ENCODE data around the gene HS1BP3.

Gene HS1BP3

DNA sequence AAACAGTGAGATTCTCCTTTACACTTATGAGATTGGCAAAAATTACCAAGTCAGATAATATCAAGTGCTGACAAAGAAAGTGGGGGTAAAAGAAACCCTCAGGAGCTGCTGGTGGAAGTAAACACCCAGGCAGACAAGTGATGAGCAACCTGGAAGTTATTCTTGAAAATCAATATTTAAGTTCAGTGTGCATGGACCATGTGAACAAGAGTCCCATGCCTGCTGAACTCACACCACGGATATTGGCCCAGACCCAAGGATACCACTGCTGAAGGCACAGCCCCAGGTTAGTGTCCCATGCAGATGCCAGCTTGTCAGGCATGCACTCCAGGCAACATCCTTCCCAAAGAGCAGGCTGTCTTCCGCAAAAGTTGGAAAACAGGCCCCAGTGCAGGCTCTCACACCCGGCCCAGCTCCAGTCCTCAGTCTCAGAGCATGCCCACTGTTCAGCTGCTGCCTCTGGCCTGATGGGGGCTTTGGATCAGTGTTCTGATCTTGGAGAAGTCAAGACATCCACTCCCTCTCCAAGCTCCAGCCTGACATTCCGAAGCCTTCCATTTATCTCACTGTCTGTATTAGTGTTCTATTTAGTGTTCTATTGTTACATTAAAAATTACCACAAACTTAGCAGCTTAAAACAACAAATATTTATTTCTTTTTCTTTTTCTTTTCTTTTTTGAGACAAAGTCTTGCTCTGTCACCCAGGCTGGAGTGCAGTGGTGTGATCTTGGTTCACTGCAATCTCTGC, 70.0 kb downstream of the HS1BP3 start:
- no peak for DNase-seq

DNA sequence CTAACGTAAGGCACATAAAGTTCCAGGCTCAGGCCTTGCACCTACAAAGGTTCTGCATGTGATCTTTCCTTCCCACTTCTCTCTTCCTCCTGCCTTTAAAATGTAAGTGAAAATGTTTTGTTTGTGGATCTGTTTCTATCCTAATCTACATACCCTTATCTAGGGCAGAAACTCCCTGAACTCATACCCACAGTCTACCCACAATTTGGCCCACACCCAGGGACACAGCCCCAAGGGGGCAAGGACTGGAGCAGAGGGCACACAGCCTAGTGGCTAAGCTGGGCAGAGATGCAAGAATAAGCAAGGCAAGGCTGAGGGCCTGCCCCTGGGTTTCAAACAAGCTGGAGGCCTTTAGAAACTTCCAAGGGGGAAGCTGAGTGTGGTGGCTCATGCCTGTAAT, 71.0 kb downstream of the HS1BP3 start:
- DNase-seq, result no peak

DNA sequence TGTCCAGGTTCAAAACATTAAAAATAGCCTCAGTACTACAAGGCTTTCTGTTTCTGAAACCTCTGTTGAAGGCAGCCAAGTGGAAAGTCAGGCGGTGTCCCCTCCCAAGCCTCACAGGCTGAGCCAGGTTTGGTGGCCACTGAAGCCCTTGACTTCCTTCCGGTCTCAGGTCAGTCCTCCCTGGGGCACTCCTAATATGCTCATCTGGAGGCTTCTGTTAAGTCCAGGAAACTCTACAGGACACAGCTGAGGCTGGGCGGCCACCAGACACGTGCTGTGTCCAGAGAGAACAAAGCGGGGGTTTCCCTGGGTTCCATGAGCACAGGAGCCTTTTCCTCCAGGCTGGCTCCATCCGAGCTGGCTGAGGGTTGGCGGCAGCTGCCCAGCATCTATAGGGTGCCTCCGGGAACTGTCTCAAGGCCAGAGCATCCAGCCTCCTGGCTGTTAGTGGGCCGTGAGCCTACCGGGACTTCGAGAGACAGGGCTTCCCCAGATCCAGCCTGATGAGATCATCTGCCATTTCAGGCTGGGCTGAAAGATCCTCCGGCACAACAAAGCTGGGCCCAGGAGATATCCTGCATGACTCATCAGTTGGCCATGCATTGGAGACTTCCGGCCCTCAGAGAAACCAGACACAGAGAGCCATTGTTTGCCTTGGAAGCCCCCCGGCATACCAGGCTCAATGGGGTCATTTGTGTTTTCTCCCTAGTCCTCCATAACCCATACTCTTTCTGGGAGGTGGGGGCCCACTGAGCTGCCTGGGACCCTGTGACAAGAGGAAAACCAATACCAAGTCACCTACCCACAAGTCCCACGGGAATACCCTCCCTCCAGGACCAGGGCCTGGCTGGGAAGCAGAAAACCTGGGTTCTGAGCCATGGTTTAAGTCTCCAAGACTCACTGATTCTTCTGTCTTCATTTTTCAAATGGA, 71.7 kb downstream of the HS1BP3 start:
- no peak for DNase-seq

DNA sequence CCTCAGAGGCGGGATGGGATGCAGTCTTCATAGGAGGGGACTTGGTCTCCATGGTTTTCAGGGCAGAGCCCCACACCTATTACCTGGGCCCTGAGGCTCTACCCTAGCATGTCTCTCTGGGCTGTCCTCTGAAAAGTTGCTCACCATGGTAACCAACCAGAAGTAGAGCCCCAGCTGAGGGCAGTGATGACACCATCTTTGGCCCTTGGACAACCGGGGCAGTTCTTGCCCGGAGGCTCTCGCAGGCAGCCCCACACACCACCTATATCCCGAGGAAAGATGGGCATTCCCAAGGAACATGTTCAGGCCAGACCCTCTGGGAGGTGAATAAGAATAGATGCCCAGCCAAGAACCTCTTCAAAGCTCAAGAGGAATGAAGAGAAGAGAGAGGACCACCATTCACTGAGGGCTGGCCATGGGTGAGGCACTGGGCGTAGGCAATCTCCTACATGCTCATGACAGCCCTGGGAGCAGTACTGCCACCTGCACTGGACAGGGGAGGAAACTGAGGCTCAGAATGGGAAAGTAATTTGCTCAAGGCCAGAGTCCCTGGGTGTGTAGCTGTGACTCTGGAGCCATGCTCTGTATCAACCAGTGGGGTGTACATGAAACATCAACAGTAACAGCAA, 72.5 kb downstream of the HS1BP3 start:
- DNase-seq, result no peak

DNA sequence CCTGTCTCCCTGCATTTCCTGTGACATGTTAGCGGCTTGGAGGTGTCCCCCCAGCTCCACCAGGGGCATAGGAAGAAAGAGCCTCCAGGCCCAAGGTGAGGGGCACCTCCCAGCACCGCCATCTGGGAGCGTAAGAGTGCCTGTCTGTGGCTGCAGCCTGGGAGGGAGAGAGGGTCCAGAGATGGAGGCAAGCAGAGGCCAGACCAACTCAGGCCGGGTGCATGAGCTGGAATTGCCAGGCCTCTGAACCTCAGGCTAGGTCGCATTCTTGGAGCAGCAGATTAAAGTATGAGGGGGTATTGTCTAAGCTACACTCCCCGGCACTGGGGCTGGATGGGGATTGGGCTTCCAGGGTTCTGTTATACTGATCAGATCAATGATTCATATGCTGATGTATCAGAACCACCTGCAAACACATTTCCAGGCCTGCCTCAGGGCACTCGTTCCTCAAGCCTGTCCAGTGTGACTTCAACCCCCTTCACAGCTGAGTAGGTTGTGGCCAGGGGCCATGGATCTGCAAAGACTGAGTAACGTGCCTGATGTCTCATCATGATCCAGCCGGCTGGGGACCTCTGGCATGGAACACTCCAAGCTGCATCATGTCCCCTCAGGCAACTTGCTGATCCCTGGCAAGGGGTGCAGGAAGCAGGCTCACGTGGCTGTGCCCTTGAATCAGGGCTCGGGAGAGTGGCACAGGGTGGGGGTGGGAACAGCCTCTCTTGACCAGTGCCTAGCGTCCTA, 73.2 kb downstream of the HS1BP3 start:
- DNase-seq, result no peak

DNA sequence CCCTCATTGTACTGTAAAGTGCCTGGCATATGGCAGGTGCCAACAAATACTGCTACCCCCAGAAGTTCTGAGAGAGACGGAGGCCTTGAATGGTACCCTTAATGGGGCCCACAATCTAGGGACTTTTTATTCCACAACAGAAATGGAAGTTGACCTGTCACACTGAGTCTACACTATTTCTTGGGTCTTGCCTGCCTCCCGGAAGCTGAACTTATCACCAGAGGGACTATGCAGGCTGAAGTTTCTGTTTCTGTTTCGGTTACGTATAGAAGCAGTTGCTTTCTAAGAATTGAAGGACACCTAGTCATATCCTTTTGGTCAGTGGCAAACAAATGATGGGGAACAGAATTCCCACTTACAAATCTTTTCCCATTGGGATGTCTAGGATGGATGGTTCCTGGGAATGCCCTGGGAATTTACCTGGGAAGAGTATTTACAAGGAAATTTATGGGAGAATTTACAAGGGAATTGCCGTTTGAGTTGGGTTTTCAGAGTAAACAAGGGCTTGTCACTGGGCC, 74.2 kb downstream of the HS1BP3 start:
- DNase-seq, result no peak

DNA sequence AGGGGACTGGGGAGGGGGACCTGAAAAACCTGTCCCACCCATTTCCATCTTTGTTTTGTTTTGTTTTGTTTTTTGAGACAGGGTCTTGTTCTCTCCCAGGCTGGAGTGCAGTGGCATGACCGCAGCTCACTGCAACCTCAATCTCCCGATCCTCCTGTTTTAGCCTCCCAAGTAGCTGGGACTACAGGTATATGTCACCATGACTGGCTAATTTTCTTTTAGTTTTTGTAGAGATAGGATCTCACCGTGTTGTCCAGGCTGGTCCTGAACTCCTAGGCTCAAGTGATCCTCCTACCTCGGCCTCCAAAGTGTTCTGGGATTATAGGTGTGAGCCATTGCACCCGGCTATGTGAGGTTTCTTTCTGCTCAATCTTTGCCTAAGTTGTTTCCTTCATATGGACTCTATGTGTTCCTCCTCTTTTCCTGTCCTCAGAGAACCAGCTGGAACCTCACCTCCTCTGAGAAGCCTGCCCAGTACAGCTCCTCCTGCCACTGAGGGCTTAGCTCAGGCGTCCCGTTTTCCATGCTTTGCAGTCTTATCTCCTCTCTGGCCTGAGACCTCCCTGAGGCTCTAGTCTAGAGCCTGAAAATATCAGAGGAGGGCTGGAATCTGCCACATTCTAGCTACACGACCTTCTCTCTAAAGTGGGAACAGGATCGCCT, 74.8 kb downstream of the HS1BP3 start:
- DNase-seq, result no peak

DNA sequence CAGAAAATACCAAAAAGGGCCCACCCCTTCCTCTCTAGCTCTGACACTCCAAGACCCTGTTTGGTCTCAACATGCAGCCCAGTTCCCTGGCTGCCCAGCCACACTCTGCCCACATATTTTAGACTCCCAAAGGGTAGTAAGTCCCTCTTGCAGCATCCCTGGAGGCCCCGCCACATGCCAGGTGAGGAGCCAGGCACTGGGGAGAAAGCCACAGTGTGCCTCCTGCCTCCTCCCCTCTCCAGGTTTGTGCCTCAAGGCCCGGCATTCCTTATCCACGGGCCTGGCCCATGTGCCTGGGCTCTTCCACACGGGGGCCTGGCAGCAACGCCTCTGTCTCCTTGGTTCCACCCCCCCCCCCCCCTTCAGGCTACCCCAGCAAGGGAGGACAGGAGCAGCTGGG, 75.5 kb downstream of the HS1BP3 start:
- no peak for DNase-seq

DNA sequence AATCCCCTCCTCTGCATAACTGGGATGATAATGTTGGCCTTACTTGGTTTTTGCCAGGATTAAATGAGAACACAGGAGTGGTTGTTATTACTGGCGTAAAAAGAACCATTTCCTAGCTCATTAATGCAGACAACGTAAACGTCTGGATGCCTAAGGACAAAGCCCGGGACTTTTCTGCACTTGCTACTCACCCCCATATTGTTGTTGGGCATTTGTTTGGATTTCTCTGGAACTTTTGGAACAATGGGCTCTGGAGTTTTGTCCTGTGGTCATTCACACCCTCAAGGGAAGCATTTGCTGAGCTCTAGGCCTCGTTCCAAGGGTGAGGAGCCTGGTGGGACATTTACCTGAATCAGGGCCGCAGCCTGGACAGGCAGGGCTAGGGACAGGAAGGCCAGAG, 76.0 kb downstream of the HS1BP3 start:
- no peak for DNase-seq

DNA sequence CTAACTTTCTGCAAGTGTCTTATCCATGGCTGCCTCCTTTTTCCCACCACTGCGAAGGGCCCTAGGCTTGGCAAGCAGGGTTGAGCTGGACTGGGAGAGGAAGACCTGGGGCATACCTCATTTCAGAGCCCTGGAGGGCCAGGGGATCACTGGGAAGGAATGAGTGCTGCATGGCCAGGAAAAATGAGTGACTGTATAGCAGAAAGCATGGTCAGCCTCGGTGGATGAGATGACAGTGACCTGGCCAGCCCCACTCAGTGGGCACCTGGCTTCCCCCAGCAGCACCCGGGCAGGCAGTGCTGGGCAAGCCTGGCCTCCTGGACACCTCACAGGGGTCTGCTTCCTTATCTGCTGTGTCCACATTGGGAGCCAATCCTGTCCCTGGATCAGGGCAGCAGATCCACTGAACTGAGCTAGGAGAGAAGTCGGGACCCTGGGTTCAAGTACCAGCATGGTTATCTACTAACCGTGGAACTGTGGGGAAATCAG, 76.4 kb downstream of the HS1BP3 start:
- no peak for DNase-seq

DNA sequence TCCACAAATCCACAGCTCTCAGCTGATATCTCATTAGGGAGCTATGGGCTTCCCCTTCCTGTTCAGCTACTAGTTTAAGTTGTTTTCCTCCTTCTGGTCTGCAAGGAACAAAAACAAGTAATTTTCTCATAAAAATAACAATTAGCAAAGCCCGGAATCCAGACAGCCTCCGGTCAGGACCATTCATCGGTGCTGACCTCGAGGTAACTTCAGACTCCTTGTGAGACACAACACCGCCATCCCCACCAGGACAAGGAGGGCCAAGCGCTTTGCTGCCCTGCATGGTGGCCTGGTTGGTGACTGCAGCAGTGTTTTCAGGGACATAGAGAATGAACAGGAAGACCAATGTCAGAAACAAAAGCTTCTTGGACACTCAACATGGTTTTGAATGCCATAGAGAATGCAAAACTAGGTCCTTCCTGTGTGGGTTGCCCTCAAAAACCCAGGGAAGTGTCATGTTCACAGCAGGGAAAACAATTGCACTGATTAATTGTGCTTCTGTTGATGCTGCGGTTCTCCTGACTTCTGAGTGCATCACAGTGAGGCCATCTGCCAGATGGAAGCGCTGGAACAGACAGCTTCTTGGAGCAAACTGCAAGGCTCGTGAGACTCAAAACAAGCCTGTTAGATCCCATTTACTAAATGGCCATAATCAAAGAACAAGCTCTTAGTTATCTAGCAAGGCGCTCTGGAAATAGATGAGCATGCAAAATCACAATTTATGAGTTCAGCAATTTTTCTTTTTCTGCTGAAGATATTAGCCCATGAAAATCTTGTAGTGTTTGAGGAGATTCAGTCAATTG, 77.1 kb downstream of the HS1BP3 start:
- DNase-seq, result no peak

DNA sequence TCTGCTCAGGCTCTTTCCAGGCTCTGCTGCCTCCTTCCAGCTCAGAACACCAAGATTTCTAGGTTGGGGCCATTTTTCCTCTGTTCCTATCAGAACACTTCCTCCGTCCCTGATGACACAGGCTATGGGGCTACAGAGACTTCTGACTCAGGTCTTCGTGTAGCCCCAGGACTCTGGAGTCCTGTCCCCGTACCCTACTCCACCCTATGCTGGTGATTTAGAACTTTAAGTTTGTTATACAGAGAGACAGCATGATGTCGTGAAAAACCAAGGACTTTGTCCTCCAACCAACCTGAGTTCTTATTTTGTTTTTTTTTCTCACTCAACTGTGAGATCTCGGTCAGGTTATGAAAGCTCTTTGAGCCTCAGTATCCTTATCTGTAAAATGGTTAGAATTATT, 78.7 kb downstream of the HS1BP3 start:
- no peak for DNase-seq

DNA sequence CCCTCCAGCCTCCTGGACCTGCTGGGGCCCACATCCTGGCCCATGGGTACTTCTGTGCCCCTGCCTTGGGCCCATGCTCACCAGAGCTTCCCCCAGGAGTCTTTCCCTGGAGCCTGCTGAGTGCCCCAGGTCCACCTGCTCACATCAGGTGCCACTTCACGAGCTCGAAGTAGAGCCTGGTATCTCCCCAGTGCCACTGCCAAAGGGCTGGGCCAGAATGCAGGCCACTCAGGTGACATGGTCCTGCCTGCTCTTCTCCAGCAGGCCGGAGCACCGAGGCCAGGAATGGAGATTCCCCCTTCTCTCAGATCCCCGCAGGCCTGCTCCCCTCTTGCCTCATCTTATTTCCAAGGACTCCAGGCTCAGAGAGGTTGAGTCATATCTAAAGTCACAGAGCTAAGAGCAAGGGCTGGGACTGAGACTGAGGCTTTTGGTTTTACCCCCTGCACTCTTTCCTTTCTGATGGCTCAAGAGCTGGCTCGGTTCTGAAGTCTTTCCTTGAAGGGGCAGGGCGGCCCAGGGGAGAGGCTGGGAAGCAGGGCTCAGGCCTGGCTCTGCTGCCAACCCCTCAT, 79.2 kb downstream of the HS1BP3 start:
- DNase-seq, result no peak

DNA sequence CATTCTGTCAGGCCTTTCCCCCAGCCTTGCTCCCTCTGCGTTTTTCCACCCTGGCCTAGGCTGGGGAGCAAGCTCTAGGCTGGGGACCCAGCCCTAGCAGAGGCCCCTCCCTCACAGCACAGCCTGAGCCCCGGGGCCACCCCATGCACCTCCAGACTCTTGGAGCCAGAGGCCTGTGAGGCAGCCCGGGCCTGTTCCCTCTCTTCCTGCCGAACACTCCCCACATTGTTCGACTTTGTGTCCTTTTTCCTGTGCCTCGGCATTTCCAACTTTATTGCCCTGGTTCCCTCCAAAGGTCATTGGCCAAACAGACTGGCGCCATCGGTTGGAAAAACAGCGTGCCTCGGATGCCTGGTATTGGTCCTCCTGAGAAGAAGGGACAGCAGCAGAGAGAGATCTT, 79.7 kb downstream of the HS1BP3 start:
- DNase-seq, result no peak

DNA sequence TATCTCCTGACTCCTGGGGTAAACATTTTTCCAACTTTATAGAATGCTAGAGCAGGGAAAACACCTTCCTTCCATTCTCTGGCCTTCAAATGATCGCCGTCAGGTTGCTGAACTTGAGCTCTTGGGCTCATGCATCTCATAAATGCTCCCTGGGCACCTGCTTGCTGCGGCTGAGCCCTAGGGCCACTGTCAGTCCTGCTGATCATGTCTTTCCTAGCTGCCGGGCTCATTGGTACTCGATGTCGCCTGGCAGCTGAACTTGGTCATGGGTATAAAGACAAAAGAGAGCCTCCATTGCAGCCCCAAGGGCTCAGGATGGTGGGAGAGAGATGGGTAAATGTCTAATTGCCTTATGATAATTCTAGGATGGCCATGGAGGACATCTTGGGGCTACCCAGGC, 80.6 kb downstream of the HS1BP3 start:
- no peak for DNase-seq

DNA sequence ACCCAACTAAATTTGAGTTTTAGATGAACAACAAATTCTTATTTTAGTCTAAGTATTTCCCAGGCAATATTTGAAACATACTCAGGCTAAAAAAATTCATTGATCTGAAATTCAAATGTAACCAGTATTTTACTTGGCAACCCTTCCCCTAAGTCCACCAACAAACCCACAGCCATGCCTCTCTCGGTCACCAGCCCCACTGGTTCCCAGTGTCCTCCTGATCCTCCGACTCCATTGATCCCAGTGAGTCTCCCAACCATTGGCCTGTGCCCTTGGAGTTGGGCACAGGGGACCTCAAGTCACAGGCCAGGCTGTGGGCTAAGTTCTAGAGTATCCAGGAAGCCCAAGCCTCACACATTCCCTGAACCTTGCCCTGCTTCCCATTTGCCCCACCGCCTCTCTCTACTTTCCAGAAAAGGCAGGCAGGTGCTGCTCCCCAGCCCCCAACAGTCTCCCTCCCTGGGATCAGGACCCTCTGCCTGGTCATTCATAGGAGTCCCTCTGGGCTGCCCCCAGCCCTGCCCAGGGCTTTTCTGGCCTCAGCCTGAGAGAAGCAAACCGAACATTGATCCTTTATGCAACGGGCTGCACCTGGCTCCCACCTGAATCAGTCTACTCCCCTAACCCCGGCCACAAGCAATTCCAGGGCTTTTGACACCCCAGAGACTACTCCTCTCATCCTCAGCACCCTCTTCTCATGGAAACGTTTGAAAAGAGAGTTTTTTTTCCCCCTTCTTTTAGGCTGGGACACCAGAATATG, 81.3 kb downstream of the HS1BP3 start:
- no peak for DNase-seq

DNA sequence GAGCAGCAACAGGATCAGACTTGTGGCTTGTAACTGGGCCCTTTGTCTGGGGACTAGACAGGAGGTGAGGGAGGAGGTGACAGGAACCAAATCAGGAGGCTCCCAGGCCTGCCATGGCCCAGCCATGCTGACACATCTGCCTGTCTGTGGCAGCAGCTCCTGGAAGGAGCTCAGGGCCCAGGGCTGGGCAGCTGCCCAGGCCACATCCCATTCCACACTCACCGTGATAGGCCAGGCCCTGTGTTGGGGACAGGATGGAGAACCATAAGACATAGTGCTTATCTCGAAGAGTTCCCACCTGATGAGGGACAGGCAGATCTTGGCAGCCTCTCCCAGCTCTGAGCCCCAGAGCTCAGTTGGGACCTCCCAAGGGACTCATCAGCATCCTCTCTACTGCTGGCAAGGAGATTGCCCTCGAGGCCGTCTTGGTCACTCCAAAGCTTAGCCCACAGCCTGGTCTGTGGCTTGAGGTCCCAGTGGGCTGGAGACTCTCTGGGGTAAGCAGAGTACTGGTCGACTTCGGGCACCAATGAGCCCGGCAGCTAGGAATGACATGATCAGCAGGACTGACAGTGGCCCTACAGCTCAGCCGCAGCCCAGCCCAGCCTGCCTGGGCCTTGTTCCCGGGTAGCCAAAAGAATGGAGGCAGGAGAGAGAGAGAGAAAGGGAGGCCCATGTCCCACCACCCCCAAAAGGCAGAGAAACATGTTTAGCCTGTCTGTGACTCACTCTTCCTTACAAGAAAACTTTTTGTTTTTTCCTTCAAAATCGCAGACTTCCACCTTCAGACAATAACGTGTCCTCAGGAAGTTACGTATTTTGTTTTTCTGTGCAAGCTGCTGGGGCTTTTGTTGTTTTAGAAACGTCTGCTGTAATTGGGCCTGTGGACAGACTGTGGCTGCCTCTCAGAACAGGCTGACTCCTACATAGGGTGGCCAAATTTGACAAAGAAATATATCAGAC, 82.1 kb downstream of the HS1BP3 start:
- no peak for DNase-seq

DNA sequence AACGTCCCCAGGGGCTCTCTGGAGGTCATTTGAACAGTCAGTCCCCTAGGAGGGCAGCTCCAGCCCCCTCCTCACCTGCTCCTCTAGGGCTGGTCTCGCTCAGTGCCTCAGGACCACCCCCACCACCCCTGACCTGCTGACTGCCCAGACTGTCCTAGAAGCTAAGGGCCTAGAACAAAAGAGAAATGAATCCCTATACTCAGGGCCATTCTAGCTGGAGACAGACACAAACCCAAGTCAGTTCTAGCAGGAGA, 83.0 kb downstream of the HS1BP3 start:
- no peak for DNase-seq

Measured in activated CD8-positive, alpha-beta memory T cell treated with anti-CD3 and anti-CD28 coated beads, Interleukin-2, amount 50 U/mL, for 4 hours (primary cell).